Lung (tissue), 12 donors: ENCODE measurements around the gene ERC2. TPM values are rescaled to one million over a fixed set of nuclear protein-coding genes. Genes with fewer than 3 reads are reported as not detected.

ENCODE experiments used
- ATAC-seq: fragments of 200-7000 bp; cut with Tn5 transposase; one replicate; pipeline ENCODE4 v1.9.1; 2020; ENCODE audit warnings: moderate number of reproducible peaks; ENCODE audit not compliant: insufficient read depth, low FRiP score
- DNase-seq, 3 donors: peaks; one replicate each; pipeline ENCODE4 v3.0.0-alpha.2; 2013 to 2017
- H3K27ac ChIP-seq, 2 donors: one replicate each; pipeline ENCODE4 v1.5.1; 2013; ENCODE audit warnings: mild to moderate bottlenecking in 2 of 2, moderate library complexity in 2 of 2, control low read depth in 1 of 2, inconsistent platforms in 1 of 2, low read depth in 1 of 2, low read length in 1 of 2
- H3K27me3 ChIP-seq, 3 donors: one replicate each; pipeline ENCODE4 v1.5.1; 2013; ENCODE audit warnings: low read length in 2 of 3; ENCODE audit not compliant: control insufficient read depth in 3 of 3, insufficient read depth in 3 of 3
- H3K36me3 ChIP-seq, 4 donors: one replicate each; pipeline ENCODE4 v1.5.1; 2013; ENCODE audit warnings: low read length in 4 of 4, mild to moderate bottlenecking in 1 of 4, moderate library complexity in 1 of 4; ENCODE audit not compliant: control insufficient read depth in 4 of 4, insufficient read depth in 4 of 4
- H3K4me1 ChIP-seq, 5 donors: one replicate each; pipeline ENCODE4 v1.5.1; 2013; ENCODE audit warnings: low read length in 5 of 5, mild to moderate bottlenecking in 2 of 5, moderate library complexity in 1 of 5; ENCODE audit not compliant: control insufficient read depth in 5 of 5, insufficient read depth in 5 of 5
- H3K4me3 ChIP-seq: one replicate; pipeline ENCODE4 v1.5.1; 2013; ENCODE audit warnings: mild to moderate bottlenecking, control low read depth, moderate library complexity
- H3K9ac ChIP-seq, 2 donors: one replicate each; pipeline ENCODE4 v1.5.1; 2013; ENCODE audit warnings: low read length in 2 of 2, control low read depth in 1 of 2; ENCODE audit not compliant: insufficient read depth in 1 of 2
- H3K9me3 ChIP-seq, 4 donors: one replicate each; pipeline ENCODE4 v1.5.1; 2013; ENCODE audit warnings: low read length in 3 of 4, mild to moderate bottlenecking in 1 of 4, moderate library complexity in 1 of 4; ENCODE audit not compliant: control insufficient read depth in 4 of 4, insufficient read depth in 3 of 4
- WGBS, 2 donors: extraction: QIAGEN DNeasy Blood & Tissue Kit; methylation state at CpG; one replicate each; pipeline ENCODE4 v1.1.7; 2013; 5-methylcytosine and 5-hydroxymethylcytosine counted together
- polyA plus RNA-seq, 2 donors: library from polyadenylated mRNA; stranded (reverse); fragments of 200-250 nt; gene quantifications; one replicate each; pipeline ENCODE4 v1.2.1, GENCODE V29; 2013
- total RNA-seq, 2 donors: library from RNA; depleted of rRNA in 1 of 2; stranded (reverse); fragments of >200 nt in 1 of 2; gene quantifications; one replicate each; pipeline ENCODE4 v1.2.1, GENCODE V29; 2014 to 2021
- TF ChIP-seq, protein P1 (sequence below): IDR thresholded peaks from 2 replicates; pipeline ENCODE4 v1.5.1; 2012; ENCODE audit warnings: mild to moderate bottlenecking; ENCODE audit errors: control extremely low read depth, extremely low read depth
- donor health status: control.
- donor health status: control.
- donor health status: Bipolar disorder and iron deficiency.
- donor health status: healthy.
- donor health status: DM: yes; HTN: yes; CAD: no.

ERC2 gene
- total and polyA plus RNA-seq, 4 donors: 0.20 to 3.5 (median 0.97) TPM

DNA sequence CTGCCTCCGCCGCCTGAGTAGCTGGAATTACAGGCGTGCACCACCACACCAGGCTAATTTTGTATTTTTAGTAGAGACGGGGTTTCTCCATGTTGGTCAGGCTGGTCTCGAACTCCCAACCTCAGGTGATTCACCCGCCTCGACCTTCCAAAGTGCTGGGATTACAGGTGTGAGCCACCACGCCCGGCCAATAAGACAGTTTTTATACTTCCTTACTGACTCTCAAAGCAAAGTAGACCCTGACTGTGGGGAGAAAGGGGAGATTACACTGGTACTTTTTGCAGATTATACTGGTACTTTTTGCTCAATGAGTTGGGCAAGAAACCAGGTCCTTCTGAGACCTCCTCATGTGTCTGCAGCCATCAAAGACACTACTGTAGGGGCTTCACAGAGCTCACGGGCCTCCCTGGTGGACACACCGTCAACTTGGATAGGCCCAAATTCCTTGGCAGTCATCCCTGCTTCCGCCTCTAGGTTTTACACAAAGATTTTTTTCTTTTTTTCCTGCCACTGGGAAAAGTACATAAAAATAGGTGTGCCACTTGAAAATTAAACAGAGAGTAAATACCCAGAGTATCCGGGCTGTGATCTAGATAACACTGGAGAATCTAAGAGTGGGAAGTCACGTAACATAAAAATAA is 837.9 kb downstream of the ERC2 start:
- WGBS, 2 donors: 86 to 91% methylated on average over 14 of the region's 14 CpGs
- no peak overlapping the region for H3K27ac ChIP-seq
- TF ChIP-seq, protein P1, sequence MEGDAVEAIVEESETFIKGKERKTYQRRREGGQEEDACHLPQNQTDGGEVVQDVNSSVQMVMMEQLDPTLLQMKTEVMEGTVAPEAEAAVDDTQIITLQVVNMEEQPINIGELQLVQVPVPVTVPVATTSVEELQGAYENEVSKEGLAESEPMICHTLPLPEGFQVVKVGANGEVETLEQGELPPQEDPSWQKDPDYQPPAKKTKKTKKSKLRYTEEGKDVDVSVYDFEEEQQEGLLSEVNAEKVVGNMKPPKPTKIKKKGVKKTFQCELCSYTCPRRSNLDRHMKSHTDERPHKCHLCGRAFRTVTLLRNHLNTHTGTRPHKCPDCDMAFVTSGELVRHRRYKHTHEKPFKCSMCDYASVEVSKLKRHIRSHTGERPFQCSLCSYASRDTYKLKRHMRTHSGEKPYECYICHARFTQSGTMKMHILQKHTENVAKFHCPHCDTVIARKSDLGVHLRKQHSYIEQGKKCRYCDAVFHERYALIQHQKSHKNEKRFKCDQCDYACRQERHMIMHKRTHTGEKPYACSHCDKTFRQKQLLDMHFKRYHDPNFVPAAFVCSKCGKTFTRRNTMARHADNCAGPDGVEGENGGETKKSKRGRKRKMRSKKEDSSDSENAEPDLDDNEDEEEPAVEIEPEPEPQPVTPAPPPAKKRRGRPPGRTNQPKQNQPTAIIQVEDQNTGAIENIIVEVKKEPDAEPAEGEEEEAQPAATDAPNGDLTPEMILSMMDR: no peak
- H3K9me3 ChIP-seq: no peaks in the 10 kb centered on the region
- H3K4me1 ChIP-seq: no peaks in the 10 kb centered on the region
- no peak overlapping the region for H3K9ac ChIP-seq
- H3K27me3 ChIP-seq: no peaks in the 10 kb centered on the region
- ATAC-seq (no peak), DNase-seq (peak in 1 of 3 donors; percentile 10)
- no peaks in the 10 kb centered on the region for H3K36me3 ChIP-seq
- no peak overlapping the region for H3K4me3 ChIP-seq

DNA sequence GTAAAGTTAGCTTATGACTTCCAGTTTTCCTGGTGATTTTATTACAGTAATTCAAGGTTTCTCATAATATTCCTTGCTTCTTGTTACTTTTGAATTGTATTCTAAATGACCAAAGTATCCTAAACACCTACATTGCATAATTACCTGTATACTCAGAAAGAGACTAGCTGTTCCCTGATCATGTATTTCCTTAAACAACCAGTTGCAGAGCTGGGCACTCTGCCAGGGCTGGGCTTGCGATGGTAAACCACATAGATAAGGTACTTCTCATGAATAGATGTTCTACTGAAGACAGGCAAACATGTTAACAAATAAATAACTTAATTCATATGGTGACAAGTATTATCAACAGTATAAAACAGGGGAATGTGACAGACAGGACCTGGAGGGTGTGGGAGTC is 838.8 kb downstream of the ERC2 start:
- 5 to 15% methylated on average over 1 of the region's 1 CpG for WGBS, 2 donors
- DNase-seq: peak in 1 of 3 donors; percentile 38
- H3K36me3 ChIP-seq: no peaks in the 10 kb centered on the region
- H3K27ac ChIP-seq: no peak overlapping the region
- ATAC-seq: no peak
- H3K4me1 ChIP-seq: no peaks in the 10 kb centered on the region
- H3K27me3 ChIP-seq: no peaks in the 10 kb centered on the region
- H3K4me3 ChIP-seq: no peak overlapping the region
- no peak overlapping the region for H3K9ac ChIP-seq
- TF ChIP-seq, protein P1: no peak
- no peaks in the 10 kb centered on the region for H3K9me3 ChIP-seq

DNA sequence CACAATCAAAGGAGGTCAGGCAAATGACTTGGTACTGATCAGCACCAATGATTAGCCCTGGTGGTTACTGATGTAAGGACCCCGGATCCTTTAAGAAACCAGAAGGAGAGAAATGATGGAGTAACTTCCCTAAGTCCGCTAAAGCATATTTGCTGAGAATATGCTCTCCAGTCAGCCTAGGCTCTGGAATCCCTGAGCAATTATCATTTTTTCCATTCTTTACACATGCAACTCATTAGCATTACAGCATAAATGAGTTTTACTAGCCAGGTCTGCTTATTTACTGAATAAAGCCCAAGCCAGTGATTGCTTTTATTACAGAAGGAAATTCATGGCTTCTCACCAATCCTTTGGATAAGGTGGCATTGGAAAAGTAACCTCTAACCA is 842.0 kb downstream of the ERC2 start:
- WGBS, 2 donors: 52 to 76% methylated on average over 2 of the region's 2 CpGs
- H3K27ac ChIP-seq: no peak overlapping the region
- H3K9ac ChIP-seq: no peak overlapping the region
- no peaks in the 10 kb centered on the region for H3K4me1 ChIP-seq
- no peaks in the 10 kb centered on the region for H3K27me3 ChIP-seq
- no peak for DNase-seq
- no peaks in the 10 kb centered on the region for H3K9me3 ChIP-seq
- ATAC-seq: no peak
- H3K36me3 ChIP-seq: no peaks in the 10 kb centered on the region
- TF ChIP-seq, protein P1: no peak
- no peak overlapping the region for H3K4me3 ChIP-seq

DNA sequence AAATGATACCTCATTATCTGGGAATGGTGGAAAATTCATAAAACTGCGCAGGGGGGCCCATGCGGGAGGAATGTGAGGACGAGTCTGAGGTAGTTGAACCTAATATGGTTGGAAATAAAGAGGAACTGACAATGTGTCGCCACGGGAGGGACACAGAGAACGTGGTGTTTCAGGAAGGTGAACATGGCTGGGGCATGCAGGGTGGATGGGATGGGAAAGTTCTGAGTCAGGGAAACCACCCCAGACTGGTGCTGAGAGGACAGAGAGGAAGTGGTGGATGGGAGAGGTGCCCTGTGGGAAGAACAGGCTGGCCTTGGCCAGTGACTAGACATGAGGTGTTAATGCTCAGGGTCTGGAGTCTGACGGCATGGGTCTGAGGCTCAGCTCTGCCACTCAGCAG is 844.0 kb downstream of the ERC2 start:
- H3K4me3 ChIP-seq: no peak overlapping the region
- H3K36me3 ChIP-seq: no peaks in the 10 kb centered on the region
- WGBS, 2 donors: 75 to 78% methylated on average over 7 of the region's 7 CpGs
- H3K9me3 ChIP-seq: no peaks in the 10 kb centered on the region
- no peak overlapping the region for H3K27ac ChIP-seq
- TF ChIP-seq, protein P1: no peak
- no peaks in the 10 kb centered on the region for H3K4me1 ChIP-seq
- DNase-seq (no peak), ATAC-seq (peak; percentile 68)
- H3K27me3 ChIP-seq: no peaks in the 10 kb centered on the region
- no peak overlapping the region for H3K9ac ChIP-seq
